GM12801 (cell line): ENCODE results near the gene COL4A1.

ENCODE experiments used
- TF ChIP-seq, protein P1 (sequence below): IDR thresholded peaks from one replicate; pipeline ENCODE4 v1.5.1; 2011; ENCODE audit warnings: control low read depth; ENCODE audit not compliant: insufficient read length; ENCODE audit errors: extremely low read depth

Gene COL4A1

DNA sequence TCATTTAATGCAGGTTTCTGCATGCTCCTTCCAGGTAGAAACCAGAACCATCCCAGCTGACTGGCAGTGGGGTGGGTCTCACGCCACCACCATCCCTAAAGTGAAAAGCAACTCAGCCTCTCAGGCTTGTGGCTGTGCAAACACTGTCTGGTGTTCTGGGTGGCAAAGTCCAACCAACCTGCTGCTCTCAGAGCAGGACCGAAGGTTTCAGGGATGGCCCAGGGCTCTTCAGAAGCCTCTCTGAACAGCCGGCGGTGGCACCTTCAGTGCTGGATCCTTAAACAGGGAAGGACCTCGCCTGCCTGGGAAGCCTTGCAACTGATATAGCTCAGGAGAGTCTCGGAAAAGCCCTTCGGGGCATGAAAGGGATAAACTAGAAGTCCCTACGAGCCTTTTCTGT is 100.8 kb downstream of the COL4A1 start:
- TF ChIP-seq, protein P1, sequence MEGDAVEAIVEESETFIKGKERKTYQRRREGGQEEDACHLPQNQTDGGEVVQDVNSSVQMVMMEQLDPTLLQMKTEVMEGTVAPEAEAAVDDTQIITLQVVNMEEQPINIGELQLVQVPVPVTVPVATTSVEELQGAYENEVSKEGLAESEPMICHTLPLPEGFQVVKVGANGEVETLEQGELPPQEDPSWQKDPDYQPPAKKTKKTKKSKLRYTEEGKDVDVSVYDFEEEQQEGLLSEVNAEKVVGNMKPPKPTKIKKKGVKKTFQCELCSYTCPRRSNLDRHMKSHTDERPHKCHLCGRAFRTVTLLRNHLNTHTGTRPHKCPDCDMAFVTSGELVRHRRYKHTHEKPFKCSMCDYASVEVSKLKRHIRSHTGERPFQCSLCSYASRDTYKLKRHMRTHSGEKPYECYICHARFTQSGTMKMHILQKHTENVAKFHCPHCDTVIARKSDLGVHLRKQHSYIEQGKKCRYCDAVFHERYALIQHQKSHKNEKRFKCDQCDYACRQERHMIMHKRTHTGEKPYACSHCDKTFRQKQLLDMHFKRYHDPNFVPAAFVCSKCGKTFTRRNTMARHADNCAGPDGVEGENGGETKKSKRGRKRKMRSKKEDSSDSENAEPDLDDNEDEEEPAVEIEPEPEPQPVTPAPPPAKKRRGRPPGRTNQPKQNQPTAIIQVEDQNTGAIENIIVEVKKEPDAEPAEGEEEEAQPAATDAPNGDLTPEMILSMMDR, result no peak

DNA sequence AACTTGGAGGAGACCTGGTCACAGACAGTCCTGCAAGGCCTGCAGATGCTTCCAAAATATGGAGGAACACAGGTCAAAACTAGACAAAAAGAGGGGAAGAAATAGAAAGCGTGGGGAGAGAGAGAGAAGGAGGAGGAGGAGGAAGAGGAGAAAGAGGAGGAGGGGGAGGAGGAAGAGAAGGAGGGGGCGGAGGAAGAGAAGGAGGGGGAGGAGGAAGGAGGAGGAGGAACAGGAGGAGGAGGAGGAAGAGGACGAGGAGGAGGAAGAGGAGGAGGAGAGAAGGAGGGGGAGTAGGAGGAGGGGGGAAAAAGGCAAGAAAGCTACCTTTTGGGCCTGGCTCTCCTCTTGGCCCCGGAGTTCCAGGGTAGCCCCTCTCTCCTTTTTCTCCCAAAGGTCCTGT is 105.8 kb downstream of the COL4A1 start:
- TF ChIP-seq, protein P1, result no peak

DNA sequence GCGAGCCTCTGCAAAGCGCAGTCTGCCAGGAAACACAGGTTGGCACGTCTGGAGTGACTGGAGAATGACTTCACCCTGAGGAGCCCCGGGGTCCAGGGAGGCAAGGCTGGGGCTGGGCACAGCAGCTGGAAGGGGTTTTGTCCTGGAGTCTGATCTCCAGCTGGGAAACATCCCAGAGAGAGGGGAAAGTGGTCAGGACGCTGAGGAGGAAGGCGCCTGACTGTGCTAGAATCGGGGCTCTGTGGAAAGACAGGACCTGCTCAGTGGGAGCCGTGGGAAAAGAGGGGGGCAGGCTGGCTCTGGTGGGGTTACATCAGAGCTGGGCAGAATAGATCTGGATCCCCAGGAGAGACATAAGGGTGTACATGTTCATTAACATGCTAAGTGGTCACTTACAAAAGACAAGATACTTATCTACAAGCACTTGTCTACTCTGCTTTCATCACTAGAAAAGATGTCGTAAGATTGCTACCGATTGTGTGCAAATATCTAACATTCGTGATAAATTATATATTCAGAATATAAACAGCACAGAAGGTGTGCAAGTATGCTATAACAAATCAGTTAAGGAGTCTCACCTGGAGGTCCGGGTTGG is 106.6 kb downstream of the COL4A1 start:
- TF ChIP-seq, protein P1, result no peak

DNA sequence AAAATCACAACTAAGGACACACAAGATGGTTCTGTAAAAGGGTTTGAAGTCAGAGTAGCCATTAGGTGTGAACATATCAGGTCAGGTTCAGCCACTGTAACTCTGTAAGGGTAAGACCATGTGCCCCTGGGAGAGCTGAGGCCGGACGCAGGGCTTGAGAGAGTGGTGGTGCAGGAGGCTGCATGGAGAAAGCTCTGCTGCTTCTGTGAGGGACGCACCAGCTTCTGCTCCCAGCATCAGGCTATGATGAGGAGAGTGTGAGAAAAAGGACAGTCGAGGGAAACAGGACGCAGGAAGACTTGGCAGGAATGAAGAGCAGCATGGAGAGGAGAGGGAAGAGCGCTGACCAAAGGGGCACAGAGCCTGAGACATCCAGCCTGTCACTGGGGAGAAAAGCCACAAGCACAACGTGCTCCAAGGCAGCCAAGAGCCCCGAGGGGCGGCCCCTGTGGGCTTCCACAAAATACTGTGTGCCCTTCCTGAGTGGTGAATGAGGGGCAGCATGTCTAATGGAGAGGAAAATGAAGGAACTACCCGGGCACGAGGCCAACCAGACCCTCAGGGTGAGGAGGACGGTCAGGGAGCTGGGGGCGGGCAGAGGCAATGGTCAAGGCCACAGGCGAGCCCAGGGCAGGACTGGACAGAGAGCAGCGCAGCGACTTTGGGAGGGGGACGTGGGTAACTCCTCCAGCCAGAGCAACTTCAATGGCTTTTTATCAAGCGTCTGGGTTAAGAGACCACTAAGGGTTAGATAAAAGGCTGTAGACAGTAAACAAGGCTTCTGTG is 107.7 kb downstream of the COL4A1 start:
- TF ChIP-seq, protein P1, result no peak

DNA sequence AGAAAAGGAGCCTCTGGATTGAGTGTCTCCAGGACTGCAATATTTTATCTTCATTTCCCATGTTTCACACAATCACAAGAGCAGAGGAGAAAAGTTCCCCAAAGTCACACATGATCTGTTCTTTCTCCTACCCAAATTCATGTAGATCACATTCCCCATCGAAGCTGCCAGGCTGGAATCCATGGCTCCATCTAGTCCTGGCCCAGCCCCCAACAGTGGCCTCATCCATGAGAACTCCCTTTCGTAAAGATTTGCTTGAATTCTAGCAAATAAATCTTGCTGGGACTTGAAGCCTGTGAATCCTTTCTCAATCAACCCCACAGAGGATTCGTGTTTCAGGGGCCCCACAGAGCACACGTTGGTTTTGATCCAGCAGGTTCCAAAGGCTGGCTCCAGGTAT is 109.5 kb downstream of the COL4A1 start:
- TF ChIP-seq, protein P1, result no peak

DNA sequence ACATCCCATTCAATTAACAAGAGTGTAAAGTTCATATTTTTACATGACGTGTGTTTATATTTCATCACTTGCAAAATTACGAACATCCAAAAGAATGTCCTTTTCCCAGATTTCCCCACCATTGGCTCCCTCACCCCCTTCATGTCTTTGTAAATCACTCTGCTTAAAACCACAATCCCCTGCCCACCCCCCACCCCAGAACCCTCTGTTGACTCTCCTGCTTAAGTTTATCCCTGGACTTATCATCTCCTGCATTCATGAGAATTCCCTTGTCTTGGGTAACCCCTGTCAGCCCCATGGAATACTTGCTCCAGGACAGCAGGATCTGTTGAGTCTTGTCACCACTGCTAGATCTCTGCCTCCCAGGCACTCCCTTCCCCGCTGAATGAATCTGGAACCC is 109.9 kb downstream of the COL4A1 start:
- TF ChIP-seq, protein P1, result no peak

DNA sequence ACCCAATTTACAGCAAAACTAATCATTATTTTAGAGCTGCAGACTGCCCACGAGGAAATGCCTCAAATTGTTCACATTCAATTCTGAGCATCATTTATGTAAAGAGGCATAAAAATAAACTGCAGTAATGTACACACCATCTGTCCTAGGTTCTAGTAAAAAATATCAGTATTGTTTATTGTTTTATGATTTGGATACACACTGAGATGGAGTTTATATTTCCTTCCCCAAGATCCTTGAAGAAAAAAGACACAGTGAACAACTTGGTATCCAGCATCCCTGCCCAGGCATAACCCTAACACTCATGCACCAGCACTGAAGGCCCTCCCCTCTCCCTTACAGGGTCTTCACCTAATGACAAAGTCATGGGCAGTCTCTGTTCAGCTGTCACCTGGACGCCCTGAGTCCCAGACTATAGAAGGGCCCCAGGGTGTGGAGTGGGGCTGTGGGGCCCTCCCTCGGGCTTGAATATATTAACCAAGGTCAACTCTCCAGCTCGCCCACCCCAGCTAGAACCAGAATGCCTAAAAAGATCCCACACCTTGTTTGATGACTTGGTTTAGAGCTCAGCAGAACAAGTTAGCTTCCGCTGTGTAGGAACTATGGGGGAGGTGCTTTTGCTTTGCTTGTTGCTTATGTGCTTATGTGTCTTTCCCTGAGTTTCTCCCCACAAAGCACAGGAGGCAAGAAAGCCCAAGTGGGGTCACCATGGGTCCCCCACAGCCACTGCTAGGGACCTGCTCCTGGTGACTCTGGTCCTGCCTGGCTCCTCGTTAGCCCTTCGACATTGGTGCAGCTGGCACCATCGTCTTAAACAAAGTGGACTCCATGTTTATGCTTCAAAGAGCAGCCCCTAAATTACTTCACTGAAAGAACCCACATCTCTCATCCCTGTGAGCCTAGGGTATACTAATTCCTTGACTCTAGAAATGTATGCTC is 111.1 kb downstream of the COL4A1 start:
- TF ChIP-seq, protein P1, result no peak
